Neural cell (in vitro differentiated cells): Measurements from ENCODE around the gene AP3S2. TPM values are rescaled to one million over a fixed set of nuclear protein-coding genes. Genes with fewer than 3 reads are reported as not detected.

Experiments
- H2AFZ ChIP-seq: fragments of 200-600, 300-800 bp; sonication (generic), shearing (Covaris generic); 2 replicates; pipeline ENCODE4 v1.6.0; 2014; ENCODE audit warnings: low read depth, mild to moderate bottlenecking, antibody characterized with exemption, low read length, moderate library complexity
- H3F3A ChIP-seq: fragments of 200-600 bp; shearing (Covaris generic); 2 replicates; pipeline ENCODE4 v1.6.1; 2016; ENCODE audit warnings: mild to moderate bottlenecking, moderate library complexity, mixed read lengths, antibody characterized with exemption, low read length; ENCODE audit not compliant: insufficient read depth, poor library complexity, severe bottlenecking
- H3K27ac ChIP-seq: fragments of 200-600, 300-800 bp; sonication (generic), shearing (Covaris generic); 2 replicates; pipeline ENCODE4 v1.5.1; 2014; ENCODE audit warnings: mild to moderate bottlenecking, low read length, moderate library complexity
- H3K27me3 ChIP-seq: fragments of 300-800, 200-600 bp; sonication (generic), shearing (Covaris generic); 2 replicates; pipeline ENCODE4 v1.6.0; 2014; ENCODE audit warnings: mild to moderate bottlenecking, low read depth, low read length, moderate library complexity; ENCODE audit not compliant: insufficient read depth
- H3K36me3 ChIP-seq: fragments of 300-800, 200-600 bp; sonication (generic), shearing (Covaris generic); 2 replicates; pipeline ENCODE4 v1.5.1; 2014; ENCODE audit warnings: mild to moderate bottlenecking, antibody characterized with exemption, low read length, moderate library complexity; ENCODE audit not compliant: insufficient read depth
- H3K4me2 ChIP-seq: fragments of 300-800, 200-600 bp; sonication (generic), shearing (Covaris generic); 2 replicates; pipeline ENCODE4 v1.6.0; 2014; ENCODE audit warnings: mild to moderate bottlenecking, low read length
- H3K4me3 ChIP-seq: fragments of 300-800, 200-600 bp; sonication (generic), shearing (Covaris generic); 2 replicates; pipeline ENCODE4 v1.5.1; 2014; ENCODE audit warnings: mild to moderate bottlenecking, low read length, moderate library complexity
- H3K79me2 ChIP-seq: fragments of 200-600 bp; shearing (Covaris generic); replicated peaks from 2 replicates; pipeline ENCODE4 v1.6.0; 2014; ENCODE audit warnings: mild to moderate bottlenecking, low read length, moderate library complexity; ENCODE audit not compliant: insufficient read depth
- H3K9ac ChIP-seq: fragments of 300-800, 200-600 bp; sonication (generic), shearing (Covaris generic); 2 replicates; pipeline ENCODE4 v1.6.1; 2016; ENCODE audit warnings: mild to moderate bottlenecking, low read length, mixed read lengths
- H3K9me2 ChIP-seq: fragments of 200-600 bp; shearing (Covaris generic); 2 replicates; pipeline ENCODE4 v1.6.1; 2016; ENCODE audit warnings: mild to moderate bottlenecking, low read length, mixed read lengths; ENCODE audit not compliant: insufficient read depth
- H3K9me3 ChIP-seq: fragments of 200-600, 300-800 bp; sonication (generic), shearing (Covaris generic); 2 replicates; pipeline ENCODE4 v1.6.1; 2016; ENCODE audit warnings: mild to moderate bottlenecking, mixed run types, low read length, moderate library complexity, mixed read lengths
- H4K20me1 ChIP-seq: fragments of 200-600 bp; shearing (Covaris generic); 2 replicates; pipeline ENCODE4 v1.6.1; 2016; ENCODE audit warnings: mild to moderate bottlenecking, mixed run types; ENCODE audit not compliant: insufficient read depth
- CTCF ChIP-seq: fragments of 450-650 bp; IDR thresholded peaks from 2 replicates; pipeline ENCODE4 v1.5.1; 2014; ENCODE audit warnings: antibody characterized with exemption, mild to moderate bottlenecking, moderate library complexity; ENCODE audit not compliant: poor library complexity, severe bottlenecking
- EP300 ChIP-seq: fragments of 450-650 bp; conservative IDR thresholded peaks from 2 replicates; pipeline ENCODE4 v1.6.1; 2014; ENCODE audit warnings: antibody characterized with exemption, mild to moderate bottlenecking, moderate library complexity; ENCODE audit not compliant: poor library complexity, severe bottlenecking
- EZH2 ChIP-seq: fragments of 200-600, 300-800 bp; shearing (Covaris generic), sonication (generic); IDR thresholded peaks from 2 replicates; pipeline ENCODE4 v1.6.1; 2014; ENCODE audit warnings: antibody characterized with exemption, low read length, borderline replicate concordance, mild to moderate bottlenecking; ENCODE audit not compliant: insufficient read depth, poor library complexity, severe bottlenecking
- MXI1 ChIP-seq: fragments of 450-650 bp; conservative IDR thresholded peaks from 2 replicates; pipeline ENCODE4 v1.6.1; 2014; ENCODE audit warnings: antibody characterized with exemption, mild to moderate bottlenecking; ENCODE audit not compliant: poor library complexity, severe bottlenecking
- POLR2AphosphoS5 ChIP-seq: IDR thresholded peaks from 2 replicates; pipeline ENCODE4 v1.6.1; 2012
- RAD21 ChIP-seq: fragments of 450-650 bp; conservative IDR thresholded peaks from 2 replicates; pipeline ENCODE4 v1.6.1; 2014; ENCODE audit warnings: antibody characterized with exemption, mild to moderate bottlenecking, moderate library complexity
- REST ChIP-seq: IDR thresholded peaks from 2 replicates; pipeline ENCODE4 v1.6.1; 2012; ENCODE audit warnings: borderline replicate concordance
- SMC3 ChIP-seq: fragments of 450-650 bp; conservative IDR thresholded peaks from 2 replicates; pipeline ENCODE4 v1.6.1; 2014; ENCODE audit warnings: antibody characterized with exemption, mild to moderate bottlenecking, moderate library complexity; ENCODE audit not compliant: poor library complexity
- TAF1 ChIP-seq: IDR thresholded peaks from 2 replicates; pipeline ENCODE4 v1.6.1; 2012; ENCODE audit warnings: low read depth
- polyA plus RNA-seq: library from polyadenylated mRNA; depleted of rRNA; stranded (reverse); fragments of >200 nt; gene quantifications from 2 replicates; pipeline ENCODE4 v1.2.3, GENCODE V29; 2014

The AP3S2 gene
- polyA plus RNA-seq, 1 donor from 2014 or later: 47.6 TPM

- H3K36me3 ChIP-seq: no peaks in the 10 kb centered on the region
- no peak overlapping the region for H2AFZ ChIP-seq
- no peak overlapping the region for H3K4me2 ChIP-seq
- H3K9ac ChIP-seq: no peak overlapping the region
- no peaks in the 10 kb centered on the region for H3K9me3 ChIP-seq
- no peaks in the 10 kb centered on the region for H3K9me2 ChIP-seq
- H3F3A ChIP-seq: no peaks in the 10 kb centered on the region
- H3K79me2 ChIP-seq: no peaks in the 10 kb centered on the region
- TF ChIP-seq SMC3 (no peak), RAD21 (no peak), CTCF (no peak), REST (no peak), EP300 (no peak), POLR2AphosphoS5 (no peak), TAF1 (no peak), EZH2 (no peak), MXI1 (no peak)
- H3K27ac ChIP-seq: no peak overlapping the region
- H3K4me3 ChIP-seq: no peak overlapping the region
- H4K20me1 ChIP-seq: no peaks in the 10 kb centered on the region
- H3K27me3 ChIP-seq: no peaks in the 10 kb centered on the region
Observed at GRCh38 chr15:89826671-89827655, 66.8 kb downstream of the AP3S2 start.

GRCh38 chr15:89825271-89825940 lies 68.4 kb downstream of the AP3S2 start:
- Histone ChIP-seq H3F3A (no peaks in the 10 kb centered on the region), H2AFZ (no peak overlapping the region)

More at GRCh38 chr15:89825271-89825940, 68.4 kb downstream of the AP3S2 start:
- Histone ChIP-seq H3K9me2 (no peaks in the 10 kb centered on the region), H3K9me3 (no peaks in the 10 kb centered on the region), H3K27ac (no peak overlapping the region), H3K79me2 (no peaks in the 10 kb centered on the region), H3K9ac (no peak overlapping the region), H3K4me2 (no peak overlapping the region), H3K4me3 (no peak overlapping the region), H4K20me1 (no peaks in the 10 kb centered on the region), H3K36me3 (no peaks in the 10 kb centered on the region), H3K27me3 (no peaks in the 10 kb centered on the region)
- no peak for TF ChIP-seq EZH2
- no peak for TF ChIP-seq CTCF
- TF ChIP-seq REST: no peak
- no peak for TF ChIP-seq SMC3
- no peak for TF ChIP-seq POLR2AphosphoS5
- no peak for TF ChIP-seq TAF1
- no peak for TF ChIP-seq EP300
- TF ChIP-seq MXI1: no peak
- no peak for TF ChIP-seq RAD21
